K562 (cell line): ENCODE data around the gene GALNT7. TPM values are rescaled to one million over a fixed set of nuclear protein-coding genes. Genes with fewer than 3 reads are reported as not detected.

Source experiments
- ATAC-seq: fragments of 200-7000 bp; cut with Tn5 transposase; 3 replicates; pipeline ENCODE4 v1.9.1; 2020; ENCODE audit warnings: moderate library complexity
- BruUV-seq: library from RNA; stranded (reverse); fragments of 400-500 nt; replicated peaks from 2 replicates; lab custom pipeline; 2021; lab: Mats Ljungman, UMichigan
- CTCF ChIA-PET: fragments of 300-600 bp; formaldehyde crosslinking; extraction: SDS; loops from one replicate; lab custom pipeline; 2021; ENCODE audit warnings: low intra/inter-chr PET ratio; lab: Yijun Ruan, JAX
- POLR2A ChIA-PET: fragments of 300-600, 350-650 bp; sonication (Branson Sonifier 250); formaldehyde crosslinking; extraction: SDS; loops from one replicate; lab custom pipeline; 2021; ENCODE audit warnings: antibody characterized with exemption, inconsistent platforms; lab: Yijun Ruan, JAX
- DNase-seq, 4 experiments: peaks; one replicate each; pipeline versions ENCODE4 v3.0.0 to v3.0.0-alpha.2; 2011 to 2018; ENCODE audit warnings: low spot score in 3 of 4, mixed read lengths in 3 of 4; ENCODE audit errors: extremely low read depth in 1 of 4
- FAIRE-seq: peaks from 2 replicates; lab custom pipeline; 2011; peaks lifted over from hg19 to GRCh38; lab: Jason Lieb, UNC
- H2AFZ ChIP-seq: 2 replicates; pipeline ENCODE4 v1.6.0; 2011; ENCODE audit warnings: low read depth, low read length, control low read depth, inconsistent platforms
- H3K27ac ChIP-seq: fragments of 200-600 bp; 3 replicates; pipeline ENCODE4 v1.8.0; 2011; ENCODE audit warnings: low read depth, mild to moderate bottlenecking, control low read depth, inconsistent platforms, low read length, moderate library complexity, mixed read lengths; ENCODE audit errors: extremely low read depth
- H3K27me3 ChIP-seq, 2 experiments: fragments of 300-600 bp in 1 of 2; 2 replicates in 1 of 2; 3 replicates in 1 of 2; pipeline versions ENCODE4 v1.6.0 to v1.8.0; 2011; ENCODE audit warnings: inconsistent platforms in 2 of 2, low read length in 2 of 2, mild to moderate bottlenecking in 1 of 2, mixed read lengths in 1 of 2, moderate library complexity in 1 of 2; ENCODE audit not compliant: control insufficient read depth in 2 of 2, insufficient read depth in 2 of 2
- H3K36me3 ChIP-seq: fragments of 300-600 bp; 3 replicates; pipeline ENCODE4 v1.8.0; 2011; ENCODE audit warnings: mild to moderate bottlenecking, low read length, inconsistent platforms; ENCODE audit not compliant: control insufficient read depth, insufficient read depth
- H3K4me1 ChIP-seq, 2 experiments: fragments of 200-600 bp in 1 of 2; replicated peaks in 1 of 2; 2 replicates in 1 of 2; 3 replicates in 1 of 2; pipeline versions ENCODE4 v1.5.1 to v1.8.0; 2011; ENCODE audit warnings: inconsistent platforms in 2 of 2, low read length in 2 of 2, mild to moderate bottlenecking in 1 of 2, mixed read lengths in 1 of 2, moderate library complexity in 1 of 2; ENCODE audit not compliant: control insufficient read depth in 2 of 2, insufficient read depth in 2 of 2
- H3K4me2 ChIP-seq: 2 replicates; pipeline ENCODE4 v1.6.1; 2011; ENCODE audit warnings: low read length, control low read depth, inconsistent platforms, mixed read lengths; ENCODE audit not compliant: insufficient read depth
- H3K4me3 ChIP-seq: fragments of 200-600 bp; sonication (generic), shearing (Covaris generic); 2 replicates; pipeline ENCODE4 v1.5.1; 2016; ENCODE audit warnings: control low read depth, inconsistent platforms
- H3K79me2 ChIP-seq: fragments of 200-600 bp; 3 replicates; pipeline ENCODE4 v1.8.0; 2011; ENCODE audit warnings: low read length, inconsistent platforms; ENCODE audit not compliant: control insufficient read depth, insufficient read depth
- H3K9ac ChIP-seq, 2 experiments: 2 replicates each; pipeline versions ENCODE4 v1.6.0 to v1.6.1; 2011; ENCODE audit warnings: low read depth in 2 of 2, low read length in 2 of 2, control low read depth in 1 of 2, inconsistent platforms in 1 of 2, mild to moderate bottlenecking in 1 of 2, mixed read lengths in 1 of 2; ENCODE audit not compliant: insufficient read depth in 1 of 2
- H3K9me1 ChIP-seq: one replicate; pipeline ENCODE4 v1.6.0; 2011; ENCODE audit warnings: inconsistent platforms, mild to moderate bottlenecking, low read length, moderate library complexity; ENCODE audit not compliant: control insufficient read depth, insufficient read depth
- H3K9me3 ChIP-seq: replicated peaks from 2 replicates; pipeline ENCODE4 v1.5.1; 2011; ENCODE audit warnings: low read depth, low read length, inconsistent platforms; ENCODE audit not compliant: control insufficient read depth, insufficient read depth
- H4K20me1 ChIP-seq: replicated peaks from 2 replicates; pipeline ENCODE4 v1.6.1; 2011; ENCODE audit warnings: low read length, inconsistent platforms, mixed read lengths; ENCODE audit not compliant: control insufficient read depth, insufficient read depth
- BRF2 ChIP-seq: IDR thresholded peaks from 3 replicates; pipeline ENCODE4 v1.6.1; 2011; ENCODE audit warnings: borderline replicate concordance, mild to moderate bottlenecking; ENCODE audit not compliant: insufficient read length, insufficient read depth
- MAZ ChIP-seq, 2 experiments: fragments of 450-650 bp in 1 of 2; sonication (generic) in 1 of 2; formaldehyde crosslinking; IDR thresholded peaks in 1 of 2; conservative IDR thresholded peaks in 1 of 2; 2 replicates each; pipeline versions ENCODE4 v1.4.0 to v1.5.0; 2020; ENCODE audit warnings: mild to moderate bottlenecking in 1 of 2, missing genetic modification reagents in 1 of 2
- RBFOX2 ChIP-seq: fragments of 200-400 bp; formaldehyde crosslinking; IDR thresholded peaks from 2 replicates; pipeline ENCODE4 v1.6.1; 2017; ENCODE audit warnings: low read depth, mild to moderate bottlenecking, low read length, moderate library complexity
- TGIF2 ChIP-seq: sonication (generic); formaldehyde crosslinking; IDR thresholded peaks from 2 replicates; pipeline ENCODE4 v1.8.1; 2022; ENCODE audit warnings: mild to moderate bottlenecking, missing genetic modification reagents, moderate library complexity
- ZKSCAN1 ChIP-seq: fragments of 150-350 bp; IDR thresholded peaks from 2 replicates; pipeline ENCODE4 v1.6.1; 2016; ENCODE audit warnings: low read depth, low read length
- ZNF217 ChIP-seq: sonication (generic); formaldehyde crosslinking; IDR thresholded peaks from 2 replicates; pipeline ENCODE4 v1.8.0; 2022; ENCODE audit warnings: mild to moderate bottlenecking, missing genetic modification reagents
- ZNF232 ChIP-seq: sonication (generic); formaldehyde crosslinking; IDR thresholded peaks from 2 replicates; pipeline ENCODE4 v1.8.0; 2022; ENCODE audit warnings: mild to moderate bottlenecking, missing genetic modification reagents
- ZNF274 ChIP-seq: IDR thresholded peaks from 2 replicates; pipeline ENCODE4 v1.6.1; 2011; ENCODE audit warnings: low read depth, mild to moderate bottlenecking, low read length, moderate library complexity, borderline replicate concordance
- ZSCAN29 ChIP-seq: fragments of 450-650 bp; IDR thresholded peaks from 2 replicates; pipeline ENCODE4 v1.6.1; 2017
- WGBS: fragments of 100-300 bp; shearing (Covaris generic); methylation state at CpG from one replicate; pipeline ENCODE4 v1.1.6; 2016; ENCODE audit warnings: low coverage, mixed read lengths; ENCODE audit not compliant: insufficient coverage; ENCODE audit errors: missing lambda C conversion rate; 5-methylcytosine and 5-hydroxymethylcytosine counted together
- in situ Hi-C: fragments of 300-500 bp; cut with MboI; formaldehyde crosslinking; loops from 4 replicates; pipeline ENCODE4 v1.15.0; 2018; ENCODE audit warnings: inconsistent platforms, mixed read lengths
- intact Hi-C: fragments of 100-400 bp; cut with micrococcal nuclease; formaldehyde crosslinking; loops from 2 replicates; pipeline ENCODE4 v1.14.2; 2022
- polyA plus RNA-seq, 8 experiments: library from polyadenylated mRNA; depleted of rRNA in 4 of 8; stranded (reverse) in 5 of 8; unstranded in 3 of 8; fragments of >200 nt; fragmentation: Nextera tagmentation in 2 of 8; fragmentation: Illumina TruSeq in 1 of 8; extraction: Ambion mirVana in 2 of 8; extraction: Trizol in 1 of 8; gene quantifications; 2 replicates each; pipeline versions ENCODE4 v1.2.1 to v1.2.3, GENCODE V29; 2011 to 2014; ENCODE audit warnings: inconsistent platforms in 1 of 8, missing spikeins in 1 of 8
- total RNA-seq, 7 experiments: library from RNA; depleted of rRNA in 6 of 7; stranded (reverse); fragments of >200 nt in 6 of 7; fragmentation: Illumina TruSeq in 2 of 7; extraction: Trizol in 2 of 7; gene quantifications; 2 replicates each; pipeline versions ENCODE4 v1.2.1 to v1.2.3, GENCODE V29; 2011 to 2021; ENCODE audit warnings: low replicate concordance in 1 of 7

Gene GALNT7
- total and polyA plus RNA-seq, 9 of the 15 experiments (the other 6 are each of a cell fraction or from before 2014, with no cell fraction given): 16.7 to 38.7 (median 31.1) TPM

GRCh38 chr4:173264245-173264644, 95.6 kb downstream of the GALNT7 start:
- in situ Hi-C loops: no loop called here
- 4% methylated on average over 4 of the region's 4 CpGs for WGBS
- CTCF ChIA-PET: interaction anchor here (0.6 kb wide), 1 partner anchor 1668 kb away, joined by 3 read pairs; no protein-coding TSS in a partner anchor
- TF ChIP-seq BRF2 (no peak), ZNF217 (CRISPR knock-in tag) (no peak), ZNF232 (no peak), ZSCAN29 (0 out of 2 replicates have a peak, but pooled peaks have one; percentile 26), MAZ (CRISPR knock-in tag; conservative IDR thresholded peaks at IDR 0.05 in 1 of 2, IDR thresholded peaks at IDR 0.05 in 1 of 2) (0 out of 4 replicates have a peak, but pooled peaks of 1 of the 2 experiments have one; percentile 34), TGIF2 (CRISPR knock-in tag) (no peak), ZKSCAN1 (peak; percentile 96), ZNF274 (peak; percentile 69; the same call in 1 of the 2 replicates), RBFOX2 (no peak)
- H3K27me3 ChIP-seq: no peaks in the 10 kb centered on the region
- H3K79me2 ChIP-seq: peaks cover 66% of the 10 kb centered on the region
- H3K36me3 ChIP-seq: no peaks in the 10 kb centered on the region
- ATAC-seq: peak; percentile 57
- POLR2A ChIA-PET: interaction anchor here (1.4 kb wide), 1 partner anchor 12 kb away, joined by 5 read pairs; no protein-coding TSS in a partner anchor
- H2AFZ ChIP-seq: 0 out of 2 replicates have a peak overlapping the region, but pooled peaks have one; percentile 6
- H3K27ac ChIP-seq: peak overlapping the region; percentile 19
- H4K20me1 ChIP-seq: no peaks in the 10 kb centered on the region
- no peak for DNase-seq
- no peaks in the 10 kb centered on the region for H3K9me3 ChIP-seq
- FAIRE-seq: no peak
- peak overlapping the region; percentile 64 for H3K4me2 ChIP-seq
- peaks cover 5 to 20% of the 10 kb centered on the region in 2 experiments; a peak in 3 of 5 replicates for H3K4me1 ChIP-seq
- H3K4me3 ChIP-seq: no peak overlapping the region
- intact Hi-C loops: loop anchor here (2.0 kb wide), 1 partner anchor 17 kb away; no protein-coding TSS in a partner anchor
- 0 out of 4 replicates have a peak overlapping the region, but pooled peaks of 1 of the 2 experiments have one; percentile 13 for H3K9ac ChIP-seq
- H3K9me1 ChIP-seq: no peaks in the 10 kb centered on the region
- BruUV-seq: no TSS peak
